Left colon (tissue), 2 donors: ENCODE data around the gene KCNN3. TPM values are rescaled to one million over a fixed set of nuclear protein-coding genes. Genes with fewer than 3 reads are reported as not detected.
A peak's percentile ranks its signal among the peaks of the same experiment; 100 is the strongest.

Source experiments
- ATAC-seq: fragments of 200-7000 bp; cut with Tn5 transposase; one replicate; pipeline ENCODE4 v1.9.1; 2020; ENCODE audit warnings: mild to moderate bottlenecking, moderate library complexity
- DNase-seq, 2 donors: peaks; one replicate each; pipeline ENCODE4 v3.0.0-alpha.2; 2020
- intact Hi-C, 2 donors: fragments of 100-400 bp; cut with DNase I in 1 of 2; cut with micrococcal nuclease in 1 of 2; formaldehyde crosslinking; loops; one replicate each; pipeline versions ENCODE4 v1.11.2 to v1.14.0; 2022; cut with DNase I, micrococcal nuclease
- total RNA-seq, 2 donors: library from RNA; stranded (reverse); fragmentation: NEBNext Ultra II Directional; extraction: Animal tissue kit (Norgen Biotek cat#: 25700); gene quantifications; one replicate each; pipeline ENCODE4 v1.2.1, GENCODE V29; 2021
- donor health status: DM: no; HTN: no; CAD: no.
- donor health status: DM: yes; HTN: yes; CAD: no.

KCNN3 gene
- total RNA-seq, 2 donors from 2014 or later = 0.73 to 3.6 TPM

DNA sequence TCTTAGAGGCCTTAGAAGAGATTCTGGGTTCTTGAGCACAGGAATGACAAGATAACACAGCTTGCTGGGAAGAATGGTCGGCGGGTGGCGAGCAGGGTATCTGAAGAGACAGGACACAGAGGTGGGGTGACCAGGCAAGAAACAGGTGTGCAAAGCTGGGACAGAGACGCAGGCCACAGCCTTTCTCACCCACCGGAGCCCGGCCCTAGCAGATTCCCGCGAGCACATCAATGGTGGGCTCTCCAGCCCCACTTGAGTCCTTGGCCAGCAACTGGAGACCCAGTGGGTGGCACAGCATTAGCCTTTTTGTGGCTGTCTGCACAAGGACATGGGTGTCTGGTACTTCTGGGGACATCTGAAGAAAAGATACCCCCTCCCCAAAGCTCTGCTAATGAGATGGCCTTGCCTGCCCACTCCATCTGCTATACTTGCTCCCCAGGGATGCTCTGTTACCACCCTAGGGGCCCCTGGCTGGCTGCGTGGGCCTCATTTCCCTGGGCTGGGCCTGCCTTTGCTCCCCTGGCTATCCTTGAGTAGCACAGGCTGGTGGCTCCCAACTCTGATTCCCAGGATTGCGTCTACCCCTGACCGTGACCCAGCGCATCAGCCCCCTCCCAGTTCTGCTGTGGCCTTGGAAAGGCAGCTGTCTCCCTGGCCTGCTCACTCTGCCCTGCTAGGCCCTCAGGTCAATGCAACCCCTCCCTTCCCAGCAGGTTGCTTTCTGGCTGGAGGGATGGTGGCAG is 134.8 kb downstream of the KCNN3 start:
- intact Hi-C loops = no loop called here

DNA sequence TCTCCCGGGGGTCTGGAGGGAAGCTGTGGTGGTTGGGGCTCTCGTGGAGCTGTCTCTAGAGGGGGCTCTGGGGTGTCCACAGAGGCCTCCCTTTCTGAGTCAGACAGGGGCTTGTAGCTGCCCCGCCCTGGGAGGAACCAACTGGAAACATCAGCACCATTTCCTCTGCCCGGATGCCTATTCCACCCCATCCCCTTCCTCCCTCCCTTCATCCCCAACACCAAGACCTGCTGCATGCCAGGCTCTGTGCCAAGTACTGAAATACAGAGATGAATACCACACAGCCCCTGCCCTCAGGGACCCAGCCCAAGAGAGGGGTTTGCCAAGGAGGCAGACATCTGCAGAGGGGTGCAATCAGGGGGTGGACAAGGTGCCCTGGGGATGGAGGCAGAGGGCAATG is 136.5 kb downstream of the KCNN3 start:
- DNase-seq = no peak
- intact Hi-C loops = no loop called here
- ATAC-seq = no peak

More for the DNA sequence above, 134.8 kb downstream of the KCNN3 start:
- no peak for ATAC-seq
- DNase-seq = no peak

DNA sequence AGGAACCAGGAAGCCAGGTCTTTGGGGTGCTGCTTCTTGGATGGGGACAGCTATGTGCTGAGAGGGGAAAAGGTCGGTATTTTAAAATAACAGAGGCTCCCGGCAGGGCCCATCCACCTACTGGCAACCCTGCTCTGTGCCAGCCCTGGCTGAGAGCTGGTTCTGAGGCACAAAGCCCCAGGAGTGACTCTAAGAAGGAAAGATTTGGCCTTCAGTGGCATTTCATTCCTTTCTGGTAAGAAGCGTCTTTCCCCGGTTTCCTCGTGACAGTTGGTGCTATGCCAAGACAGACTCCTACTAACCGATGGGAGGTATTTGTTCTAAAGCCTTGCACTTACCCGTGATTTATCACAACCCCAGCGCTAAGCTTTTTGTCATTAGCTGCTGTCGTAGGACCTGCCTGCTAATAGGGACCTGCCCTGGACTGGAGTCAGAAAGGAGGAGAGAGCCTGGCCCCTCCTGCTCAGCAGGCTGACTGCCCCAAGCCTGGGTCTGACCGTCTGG is 139.0 kb downstream of the KCNN3 start:
- intact Hi-C loops = no loop called here
- no peak for DNase-seq
- no peak for ATAC-seq

DNA sequence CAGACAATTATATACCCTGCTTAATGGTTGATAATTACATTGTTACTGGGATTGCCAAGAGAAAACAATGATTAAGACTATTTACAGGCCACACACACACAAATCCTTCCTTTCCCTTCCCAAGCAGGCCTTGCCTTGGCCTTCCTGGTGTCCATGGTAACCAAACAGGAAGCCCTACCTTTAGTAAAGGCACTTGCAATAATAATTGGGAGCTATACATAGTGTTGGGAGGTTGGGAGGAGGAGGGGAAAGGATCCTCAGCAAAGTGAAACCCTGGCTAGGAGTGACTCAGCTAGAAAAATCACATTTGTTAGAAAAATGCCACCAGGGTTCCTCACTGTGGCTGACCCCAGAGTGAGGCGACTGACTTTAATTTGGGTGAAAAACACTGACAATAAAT is 139.8 kb downstream of the KCNN3 start:
- ATAC-seq (peak; percentile 58), DNase-seq (no peak)
- intact Hi-C loops = no loop called here

DNA sequence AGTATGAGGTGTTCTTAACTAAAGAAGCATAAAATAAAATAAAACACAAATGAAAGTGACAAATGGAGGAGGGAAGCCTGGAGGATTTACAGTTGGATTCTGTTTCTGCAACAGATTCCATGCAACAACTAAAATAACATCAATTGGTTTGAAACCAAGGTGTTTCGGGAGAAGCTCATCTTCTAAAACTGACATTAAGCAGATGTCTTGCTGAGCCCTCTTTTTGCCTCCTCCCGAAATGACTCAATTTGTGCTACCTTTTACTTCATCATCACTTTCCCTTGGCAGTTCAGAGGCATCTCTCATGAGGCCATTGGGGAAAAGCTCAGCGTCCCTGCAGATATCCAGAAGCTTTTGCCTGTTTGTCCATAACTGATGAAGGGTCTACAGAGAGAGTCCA is 140.5 kb downstream of the KCNN3 start:
- ATAC-seq (no peak), DNase-seq (no peak)
- intact Hi-C loops = no loop called here

DNA sequence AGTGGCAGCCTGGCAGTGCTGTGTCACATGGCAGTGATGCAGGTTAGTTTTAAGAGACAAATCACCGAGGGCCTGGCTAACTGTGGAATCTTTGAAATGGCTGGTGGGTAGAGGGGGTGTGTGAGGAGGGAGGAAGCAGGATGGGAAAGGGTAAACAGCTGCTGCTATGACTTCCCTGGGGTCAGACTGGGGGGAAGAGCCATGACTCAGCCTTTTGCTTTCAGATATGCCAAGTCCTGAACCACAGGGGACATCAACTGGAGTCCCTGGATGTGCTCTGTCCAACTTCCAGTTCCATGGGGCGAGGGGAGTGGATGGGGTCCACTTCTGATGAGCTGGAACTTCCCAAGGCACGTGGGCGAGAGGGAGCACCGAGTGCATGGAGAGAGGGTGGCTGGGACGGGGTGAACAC is 141.0 kb downstream of the KCNN3 start:
- ATAC-seq = no peak
- no peak for DNase-seq
- intact Hi-C loops = no loop called here

DNA sequence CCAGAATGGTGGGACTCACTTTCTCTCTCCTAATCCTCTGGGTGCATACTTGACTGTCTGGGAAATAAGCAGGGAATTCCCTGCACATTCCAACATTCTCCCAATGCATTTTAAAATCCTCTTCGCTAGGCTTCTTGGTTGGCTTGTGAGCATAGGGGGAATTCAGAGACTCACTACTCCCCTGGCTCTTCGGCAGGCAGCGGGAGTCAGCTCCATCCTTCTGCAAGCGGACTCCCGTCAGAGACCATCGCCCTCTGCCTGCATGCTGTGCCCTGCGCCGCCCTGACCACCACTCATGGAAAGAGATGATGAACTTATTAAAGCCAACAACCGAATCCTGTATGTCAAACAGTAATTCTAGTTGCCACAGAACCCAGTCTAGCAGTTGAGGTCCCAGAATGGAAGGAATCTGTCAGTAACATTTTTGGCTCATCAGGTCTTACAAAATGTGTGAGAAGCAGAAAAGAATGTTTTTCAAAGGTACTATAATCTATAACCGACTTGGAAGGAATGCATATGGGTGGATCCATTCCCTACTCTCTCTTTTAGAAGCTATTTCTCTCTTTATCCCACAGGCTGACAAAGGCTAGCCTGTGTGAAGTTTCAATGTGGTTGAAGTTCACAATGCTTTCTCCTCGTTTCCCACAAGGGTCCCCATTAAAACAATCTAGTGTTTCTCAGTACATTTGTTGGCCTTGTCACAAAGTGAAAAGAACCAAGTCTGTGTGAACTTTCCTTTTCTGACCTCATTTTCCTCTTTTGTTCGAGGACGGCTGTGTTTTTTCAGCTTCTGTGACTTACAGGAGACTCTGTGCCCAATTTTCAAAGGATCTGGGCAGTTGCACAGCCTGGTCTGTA is 143.0 kb downstream of the KCNN3 start:
- intact Hi-C loops = no loop called here
- ATAC-seq = no peak
- no peak for DNase-seq

DNA sequence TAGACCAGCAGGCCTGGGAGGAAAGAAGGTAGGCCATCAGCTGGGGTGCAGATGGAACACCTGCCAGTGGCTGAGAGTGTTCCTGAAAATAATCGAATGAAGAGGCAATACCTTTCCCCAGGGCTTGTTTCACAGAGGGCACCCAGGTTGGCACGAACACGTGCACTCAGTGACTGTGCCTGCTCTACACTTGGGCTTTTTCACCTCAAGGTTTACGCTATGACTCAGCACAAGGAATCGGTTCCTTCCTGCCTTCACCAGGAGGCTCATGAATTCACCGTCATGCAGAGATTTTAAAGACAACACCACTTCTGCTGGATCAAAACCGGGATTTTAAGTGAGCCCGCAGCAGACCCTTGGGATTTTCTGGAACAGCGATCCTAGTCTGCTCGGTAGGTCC is 143.6 kb downstream of the KCNN3 start:
- DNase-seq (no peak), ATAC-seq (no peak)
- intact Hi-C loops = no loop called here

DNA sequence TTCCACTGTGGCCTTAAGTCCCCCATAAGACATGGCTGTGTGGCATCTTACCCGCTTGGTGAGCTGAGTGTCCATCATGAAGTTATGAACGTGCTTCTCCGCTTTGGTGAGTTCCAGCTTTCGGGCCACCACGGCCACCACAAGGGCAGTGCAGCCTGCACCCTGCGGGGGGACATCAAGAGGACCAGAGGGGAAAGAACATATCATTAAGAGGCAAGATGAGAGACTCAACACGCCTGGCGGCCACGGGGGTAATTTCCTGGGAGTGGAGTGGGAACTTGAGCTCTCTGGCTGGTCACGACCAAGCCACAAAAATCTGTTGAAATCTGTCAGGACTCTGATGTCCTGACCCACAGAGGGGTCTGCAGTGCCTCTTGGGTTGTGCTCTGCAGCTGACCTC is 144.2 kb downstream of the KCNN3 start:
- intact Hi-C loops = no loop called here
- no peak for DNase-seq
- ATAC-seq = no peak

DNA sequence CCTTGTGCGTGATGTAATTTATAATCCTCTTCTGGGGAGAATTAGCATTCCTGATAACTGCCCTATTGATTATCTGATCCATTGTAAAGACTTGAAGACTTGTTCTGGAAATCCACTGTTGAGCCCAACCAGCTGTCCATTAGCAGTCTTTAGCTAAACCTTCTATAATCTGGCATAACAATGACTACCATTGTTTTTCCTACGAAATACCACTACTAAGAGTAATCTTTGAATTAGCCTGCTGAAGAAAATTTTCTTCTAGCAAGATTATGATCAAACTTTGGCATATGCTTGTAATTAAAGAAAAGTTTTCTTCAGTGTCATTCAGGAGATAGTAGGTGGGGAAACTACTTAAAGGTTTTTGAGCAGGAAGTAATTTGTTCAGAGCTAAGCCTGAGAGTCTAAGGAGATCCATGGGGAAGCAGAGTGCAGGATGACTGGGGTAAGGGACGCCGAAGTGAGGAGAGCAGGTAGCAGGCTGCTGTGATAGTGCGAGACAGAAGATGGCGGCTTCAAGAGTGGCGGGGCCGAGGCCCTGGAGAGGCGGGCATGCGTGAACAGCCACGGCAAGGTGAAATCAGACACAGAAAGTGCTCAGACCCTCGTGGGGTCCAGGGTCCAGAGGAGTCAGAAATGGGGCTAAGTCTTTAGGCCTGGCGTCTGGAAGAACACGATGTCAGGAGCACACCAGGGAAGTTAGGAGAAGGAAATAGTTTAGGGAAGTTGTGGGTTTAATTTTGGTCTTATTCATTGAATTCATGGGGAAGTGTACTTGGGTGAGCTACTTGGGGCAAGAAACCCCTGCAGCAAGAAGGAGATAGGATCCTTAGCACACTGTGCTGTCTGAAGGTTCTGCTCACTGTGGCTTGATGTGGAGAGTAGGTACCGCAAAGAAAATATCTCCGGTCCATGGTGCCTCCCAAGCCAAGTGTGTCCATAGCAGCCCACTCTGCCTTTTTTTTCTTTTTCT is 149.5 kb downstream of the KCNN3 start:
- intact Hi-C loops = no loop called here
- ATAC-seq = no peak
- DNase-seq = no peak

DNA sequence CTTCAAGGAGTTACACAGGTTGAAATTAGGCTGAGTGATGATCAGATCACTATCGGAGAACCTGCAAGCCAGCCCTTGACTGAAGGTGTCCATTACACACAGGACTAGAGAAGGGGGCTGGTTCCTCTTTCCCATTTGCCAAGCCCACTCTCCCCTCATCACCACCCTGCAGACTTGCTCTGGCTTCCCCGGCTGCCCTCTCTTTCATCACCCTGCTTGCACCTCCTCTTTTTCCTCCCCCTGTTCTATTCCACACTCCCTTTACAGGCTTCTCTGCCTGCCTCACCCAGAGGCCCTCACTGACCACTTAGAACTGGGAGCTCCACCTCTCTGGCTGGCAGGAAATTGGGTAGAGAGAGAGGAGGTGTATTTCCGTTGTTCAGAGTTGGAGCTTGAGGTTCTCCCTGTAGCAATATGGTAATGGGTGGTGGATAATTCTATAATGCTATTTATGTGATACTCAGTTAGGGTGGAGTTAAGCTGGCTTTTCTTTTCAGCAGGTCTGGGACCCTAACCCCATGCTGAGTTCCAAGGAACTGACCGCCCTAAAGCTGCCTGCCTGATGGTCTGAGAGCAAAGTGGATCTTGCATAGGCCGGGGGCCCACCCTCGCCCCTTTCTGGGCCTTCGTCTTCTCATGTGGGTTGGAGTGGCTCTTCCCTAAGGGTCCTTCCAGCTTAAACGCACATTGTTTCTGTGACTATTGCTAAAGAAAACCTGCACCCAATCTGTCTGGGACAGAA is 150.3 kb downstream of the KCNN3 start:
- ATAC-seq (no peak), DNase-seq (no peak)
- intact Hi-C loops = no loop called here

DNA sequence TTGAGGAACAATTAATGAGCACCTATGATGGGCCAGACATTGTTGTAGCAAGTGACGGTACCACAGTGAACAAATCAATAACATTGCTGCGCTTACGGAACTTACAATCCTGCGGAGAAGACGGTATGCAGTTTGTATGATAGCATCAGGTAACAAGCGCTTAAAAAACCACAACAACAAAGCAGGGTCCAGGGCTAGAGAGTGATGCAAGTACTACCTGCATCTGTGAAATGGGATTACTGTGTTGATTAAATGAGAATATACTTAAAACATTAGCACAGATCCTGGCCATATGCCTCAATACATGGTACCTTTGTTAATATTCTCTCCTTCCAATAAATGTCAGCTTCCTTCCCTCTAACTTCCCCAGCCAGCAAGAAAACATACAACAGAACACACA is 151.5 kb downstream of the KCNN3 start:
- ATAC-seq (no peak), DNase-seq (no peak)
- intact Hi-C loops = no loop called here

DNA sequence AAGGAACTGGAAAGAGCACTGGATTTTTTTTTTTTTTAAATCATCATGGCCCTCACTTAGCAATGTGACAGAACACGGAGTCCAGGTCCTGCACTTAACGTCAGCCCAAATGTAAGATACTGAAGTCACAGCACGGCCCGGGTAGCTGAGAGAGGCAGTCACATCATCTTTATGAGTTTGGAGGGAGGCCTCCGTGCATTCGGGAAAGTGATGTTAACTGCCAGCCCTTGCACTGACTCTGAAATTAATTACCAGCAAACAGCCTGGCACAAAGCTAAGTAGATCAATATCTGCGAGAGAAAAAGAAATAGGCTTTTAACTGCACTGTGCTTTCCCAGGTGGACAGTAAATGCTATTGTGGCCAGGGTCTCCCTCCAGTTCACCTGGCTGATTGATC is 152.6 kb downstream of the KCNN3 start:
- intact Hi-C loops = no loop called here
- DNase-seq (no peak), ATAC-seq (no peak)

DNA sequence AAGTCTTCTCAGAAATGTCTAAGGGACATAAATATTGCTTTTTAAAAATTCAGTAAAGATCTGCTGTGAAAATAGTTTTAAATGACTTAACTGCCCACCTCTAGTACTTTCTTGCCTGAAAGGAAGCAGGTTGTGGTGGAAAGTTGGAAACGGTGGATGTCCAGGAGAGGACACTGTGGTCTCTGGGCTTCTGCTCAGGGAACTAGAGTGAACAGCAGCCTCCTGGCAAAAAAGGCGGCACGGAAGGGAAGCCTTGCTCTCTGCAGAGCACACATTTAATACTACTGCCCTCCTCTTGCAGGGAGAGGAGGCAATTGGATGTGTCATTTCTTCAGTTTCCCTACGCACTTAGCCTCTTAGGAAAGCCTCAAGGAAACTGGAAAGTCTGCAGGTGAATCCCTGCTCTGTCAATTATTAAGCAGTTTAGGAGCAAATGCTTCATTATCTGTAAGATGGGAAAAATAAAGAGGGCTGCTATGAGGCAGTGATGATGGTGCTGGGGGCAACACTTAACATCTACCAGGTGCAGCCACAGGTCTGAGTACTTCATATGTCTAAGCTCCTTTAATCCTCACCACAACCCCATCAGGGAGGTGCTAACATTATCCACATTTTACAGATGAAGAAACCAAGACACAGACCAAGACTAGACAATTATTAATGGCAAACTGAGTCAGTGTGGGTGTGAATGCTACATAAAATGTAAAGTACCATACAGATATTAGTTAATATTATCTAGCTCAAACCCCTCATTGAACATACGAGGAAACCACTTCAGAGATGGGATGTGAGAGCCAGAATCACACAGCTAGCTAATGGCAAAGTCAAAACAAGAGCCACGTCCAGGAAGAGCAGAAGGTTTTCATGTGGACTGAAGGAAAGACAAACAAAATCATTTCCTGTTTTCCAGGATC is 153.2 kb downstream of the KCNN3 start:
- no peak for DNase-seq
- intact Hi-C loops = no loop called here
- ATAC-seq = no peak

DNA sequence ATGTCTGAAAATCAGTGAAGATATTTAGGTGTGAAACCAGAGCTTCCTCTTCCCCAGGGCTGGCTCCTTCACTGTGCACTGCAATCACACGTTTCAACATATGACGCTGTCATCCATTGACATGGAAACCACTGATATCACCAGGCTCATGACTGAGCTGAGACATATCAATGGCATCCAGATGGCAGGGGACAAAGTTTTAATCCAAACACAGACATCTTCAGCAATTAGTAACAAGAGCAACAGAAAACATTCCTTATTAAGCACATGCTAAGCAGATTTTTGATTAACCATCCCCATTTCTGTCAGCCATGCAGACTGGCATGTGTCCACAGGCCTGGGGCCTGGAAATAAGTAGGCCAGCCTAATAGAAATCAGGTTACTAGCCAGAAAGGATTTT is 154.1 kb downstream of the KCNN3 start:
- no peak for DNase-seq
- intact Hi-C loops = no loop called here
- ATAC-seq = no peak

DNA sequence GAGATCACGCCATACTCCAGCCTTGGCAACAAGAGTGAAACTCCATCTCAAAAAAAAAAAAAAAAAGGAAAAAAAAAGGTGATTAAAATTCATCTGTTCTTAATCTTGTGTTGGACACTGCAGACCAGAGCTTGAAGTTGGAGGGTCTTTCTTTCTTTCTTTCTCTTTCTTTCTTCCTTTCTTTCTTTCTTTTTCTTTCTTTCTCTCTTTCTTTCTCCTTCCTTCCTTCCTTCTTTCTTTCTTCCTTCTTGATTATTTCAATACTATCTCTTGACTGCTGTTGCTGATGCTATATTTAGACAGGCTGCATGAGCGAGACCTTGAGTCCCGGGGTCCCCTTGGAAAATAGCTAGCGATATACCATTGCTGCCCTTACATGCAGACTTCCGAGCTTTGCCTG is 154.7 kb downstream of the KCNN3 start:
- ATAC-seq = no peak
- no peak for DNase-seq
- intact Hi-C loops = no loop called here

DNA sequence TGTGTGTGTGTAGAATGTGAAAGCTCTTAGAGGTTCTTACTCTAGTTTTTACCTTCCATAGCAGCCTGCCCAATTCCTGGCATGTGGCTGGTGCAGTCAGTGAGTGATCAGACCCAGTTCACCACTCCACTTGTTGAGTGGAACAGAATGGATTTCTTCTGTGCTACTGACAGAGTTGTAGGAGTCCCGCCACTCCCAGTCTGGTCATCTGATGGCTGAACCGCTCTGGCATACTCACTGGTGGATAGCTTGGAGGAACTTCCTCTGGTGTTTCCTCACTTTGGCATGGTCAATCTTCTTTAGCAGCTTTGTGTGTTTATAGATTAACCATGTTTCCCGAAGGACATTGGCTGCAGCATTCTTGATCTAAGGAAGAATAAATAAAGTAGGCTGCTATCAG is 155.4 kb downstream of the KCNN3 start:
- DNase-seq = peak in 1 of 2 donors; percentile 15
- peak; percentile 40 for ATAC-seq
- intact Hi-C loops = no loop called here
